Measurements from ENCODE around the gene TRAF3IP3.

GRCh38 chr1:209817691-209818090, 61.8 kb downstream of the TRAF3IP3 start:
- TF ChIP-seq CTCF (conservative IDR thresholded peaks at IDR 0.05 in 1 of 2, IDR thresholded peaks at IDR 0.05 in 1 of 2; ENCODE audit: low read depth in 1 of 2, low read length in 2 of 2) (no peak), EZH2 (IDR thresholded peaks at IDR 0.05; ENCODE audit: low read length, missing control alignments) (no peak)

Data from fibroblast of lung (primary cell).